GM18873 (cell line): ENCODE measurements around the gene TSC22D4.
"Not testable (repeated sequence)": the region's sequence is repeated elsewhere in the genome, so short reads cannot be mapped to it uniquely, and the experiment has no call there.

Experiments
- ATAC-seq: cut with Tn5 transposase; IDR thresholded peaks from one replicate; pipeline ENCODE4 v1.9.1; 2021; ENCODE audit warnings: mild to moderate bottlenecking, moderate library complexity, moderate number of reproducible peaks; ENCODE audit not compliant: unreplicated experiment, low FRiP score

TSC22D4 gene

DNA sequence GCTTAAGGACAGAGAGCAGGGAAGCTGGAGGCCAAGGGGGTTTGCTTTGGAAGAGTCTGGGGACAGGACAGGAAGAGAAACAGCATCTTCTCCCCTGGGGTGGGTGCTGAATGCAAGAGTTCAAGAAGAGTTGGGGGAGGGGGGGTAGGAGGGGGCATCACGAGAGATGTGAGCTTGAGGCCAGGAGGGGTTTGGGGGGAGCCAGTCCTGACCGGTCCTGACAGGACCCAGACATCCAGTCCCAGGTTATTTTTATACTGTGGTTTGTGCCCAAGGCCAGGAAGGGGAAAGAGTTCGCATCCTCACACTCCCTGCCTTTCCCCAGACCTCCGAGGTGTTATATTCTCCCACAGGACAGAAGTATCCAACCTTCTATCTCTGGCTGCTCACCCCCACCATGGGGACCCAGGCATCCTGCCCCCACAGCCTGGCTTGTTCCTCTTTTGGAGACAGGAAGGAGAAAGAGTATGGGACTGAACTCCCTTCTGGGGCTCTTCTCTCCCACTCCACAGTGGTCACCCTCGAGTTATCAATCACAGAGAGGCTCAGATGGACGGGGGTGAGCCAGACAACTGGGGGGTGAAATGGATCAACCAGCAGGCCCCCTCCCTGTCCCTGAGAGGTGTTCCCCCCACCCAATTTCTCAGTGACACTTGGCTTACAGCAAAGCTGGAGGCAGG, 2.8 kb downstream of the TSC22D4 start:
- no peak for ATAC-seq

DNA sequence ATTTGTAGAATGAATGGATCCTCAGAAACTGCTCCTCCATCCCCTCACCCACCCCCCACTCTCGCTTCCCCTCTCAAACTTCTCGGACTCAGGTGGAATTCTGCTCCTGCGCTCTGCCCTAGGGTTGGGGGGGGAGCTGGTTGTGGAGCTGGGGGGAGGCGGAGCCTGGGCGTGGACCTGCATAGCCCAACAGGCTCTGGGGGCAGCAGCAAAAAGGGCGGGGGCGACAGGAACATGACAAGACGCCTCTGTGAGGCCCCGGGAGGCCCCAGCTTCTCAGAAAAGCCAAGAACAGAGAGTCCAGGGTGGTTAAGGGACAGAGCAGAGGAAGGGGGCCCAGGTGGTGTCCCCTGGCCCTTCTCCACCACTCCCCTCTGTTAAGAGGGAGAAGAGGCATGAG, 3.5 kb downstream of the TSC22D4 start:
- no peak for ATAC-seq

DNA sequence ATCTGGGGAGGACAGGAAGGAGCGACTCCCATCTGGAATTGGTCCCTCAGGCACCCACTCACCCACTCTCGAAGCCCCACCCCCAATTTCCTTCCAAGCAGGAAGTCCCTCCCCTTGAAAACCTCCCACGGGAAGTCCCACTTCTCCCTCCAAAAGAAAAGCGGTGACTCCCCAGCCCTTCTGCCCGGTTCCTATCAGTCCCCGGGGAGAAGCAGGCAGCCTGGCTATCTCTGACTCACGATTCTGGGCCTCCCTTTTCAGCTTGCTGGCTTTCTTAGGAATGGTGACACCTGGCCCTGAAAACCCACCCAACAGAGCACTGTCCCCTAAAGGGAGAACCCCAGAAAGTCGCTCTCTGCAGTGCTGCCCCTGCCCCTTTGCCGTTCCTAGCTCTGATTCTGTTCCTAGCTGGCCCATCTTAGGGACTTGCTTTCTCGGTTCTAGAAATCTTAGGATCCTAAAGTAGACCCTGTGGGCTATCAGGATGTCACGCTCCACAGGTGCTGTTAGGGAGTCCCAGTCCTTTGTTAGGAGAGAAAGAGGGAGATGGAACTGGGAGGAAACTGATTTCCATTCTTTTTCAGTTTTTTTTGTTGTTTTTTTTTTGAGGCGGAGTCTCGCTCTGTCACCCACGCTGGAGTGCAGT, 6.0 kb downstream of the TSC22D4 start:
- ATAC-seq = no peak

- no peak for ATAC-seq
Measured at GRCh38 chr7:100472121-100472851, 6.7 kb downstream of the TSC22D4 start.

DNA sequence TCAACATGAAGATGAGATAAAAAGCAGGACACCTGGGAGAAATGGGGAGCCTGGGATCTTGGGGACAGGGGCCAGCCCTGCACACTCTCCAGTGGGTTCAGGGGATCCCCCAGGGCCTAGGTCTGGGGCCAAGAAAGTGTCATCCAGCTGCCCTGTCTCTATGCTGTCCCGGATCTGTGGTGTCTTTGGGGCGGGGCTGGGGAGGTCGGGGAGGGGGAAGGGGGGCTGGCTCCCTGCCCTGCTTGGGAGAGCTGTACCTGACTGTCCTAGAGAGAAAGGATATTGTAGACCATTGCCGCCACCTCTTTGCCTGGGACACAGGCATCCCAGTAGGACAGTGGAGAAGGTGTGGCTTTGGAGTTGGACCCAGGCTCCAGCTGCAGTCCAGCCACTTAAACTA, 8.0 kb downstream of the TSC22D4 start:
- no peak for ATAC-seq

- ATAC-seq = no peak
Measured at GRCh38 chr7:100469227-100470044, 9.6 kb downstream of the TSC22D4 start.

DNA sequence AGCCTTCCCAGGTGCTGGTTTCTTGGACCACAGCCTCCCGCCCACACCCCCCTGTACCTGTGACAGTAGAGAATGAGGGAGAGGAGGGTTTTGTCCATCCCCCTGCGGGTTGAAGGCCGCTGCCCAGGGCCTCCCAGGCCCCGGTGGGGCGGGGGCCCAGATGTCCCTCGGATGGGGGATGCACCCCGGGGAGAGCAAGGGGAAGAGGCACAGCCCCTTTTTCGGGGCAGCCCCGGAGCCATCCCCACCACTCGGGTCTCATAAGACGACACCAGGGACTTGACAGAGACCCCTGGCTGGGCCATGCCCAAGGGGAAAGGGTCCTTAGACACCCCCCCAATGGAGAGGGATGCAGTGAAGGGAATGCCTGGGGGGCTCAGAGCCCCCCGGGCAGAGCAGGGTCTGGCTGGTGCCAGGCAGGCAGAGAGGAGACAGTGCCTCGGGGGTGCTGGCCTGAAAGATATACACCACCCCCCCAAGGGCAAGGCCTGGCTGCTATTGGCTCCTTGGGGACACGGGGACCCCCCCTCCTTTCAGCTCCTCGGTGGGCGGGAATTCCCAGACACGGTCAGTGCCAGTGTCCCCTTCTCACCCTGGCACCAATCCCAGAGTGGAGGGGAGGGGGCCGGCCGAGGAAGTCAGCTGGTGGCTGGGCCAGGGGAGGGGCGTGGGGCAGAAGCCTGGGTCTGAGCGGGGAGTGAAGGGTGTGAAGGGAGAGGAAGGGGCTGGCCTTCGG, 11.2 kb downstream of the TSC22D4 start:
- ATAC-seq = no peak

DNA sequence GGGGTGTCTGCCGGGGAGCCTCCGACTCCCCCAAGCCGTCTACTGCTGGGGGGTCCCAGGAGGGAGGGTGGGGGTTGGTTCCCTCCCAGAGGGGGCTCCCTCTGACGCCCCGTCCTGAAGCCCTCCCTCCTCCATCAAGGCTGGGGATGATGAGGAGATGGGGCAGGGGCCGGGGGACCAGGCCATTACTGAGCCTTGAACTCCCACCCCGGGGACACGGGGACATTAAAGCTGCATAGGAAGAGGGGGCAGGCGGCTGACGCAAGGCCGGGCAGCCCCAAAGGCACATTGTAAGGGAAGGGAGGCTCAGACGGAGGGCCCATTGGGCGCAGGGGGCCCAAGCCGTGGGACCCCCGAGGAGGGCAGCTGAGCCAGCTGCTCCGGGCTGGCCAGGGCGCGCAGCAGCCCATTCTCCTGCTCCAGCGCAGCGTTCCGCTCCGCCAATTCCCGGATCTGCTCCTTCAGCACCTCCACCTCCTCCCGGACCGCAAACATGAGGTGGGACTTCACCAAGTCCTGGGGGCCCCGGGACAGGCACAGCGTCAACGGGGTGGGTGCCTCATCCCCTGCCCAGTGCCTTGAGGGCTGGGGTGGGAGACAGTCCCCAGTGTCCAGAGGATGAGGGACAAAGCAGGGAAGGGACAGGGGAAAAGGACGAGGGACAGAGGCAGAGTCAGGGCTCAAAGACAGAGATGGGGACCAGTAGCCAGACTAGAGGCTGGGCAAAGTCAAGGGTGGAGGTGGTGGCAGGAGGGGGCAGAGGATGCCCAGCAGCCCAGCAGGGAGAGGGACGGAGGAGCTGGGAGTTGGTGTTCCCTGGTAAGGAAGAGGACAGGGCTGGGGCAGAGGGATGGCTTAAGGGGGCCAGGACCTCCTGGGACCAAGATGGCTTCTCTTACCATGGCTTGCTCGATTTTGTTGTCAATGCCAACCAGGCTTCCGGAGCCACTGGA, 12.1 kb downstream of the TSC22D4 start:
- no peak for ATAC-seq

DNA sequence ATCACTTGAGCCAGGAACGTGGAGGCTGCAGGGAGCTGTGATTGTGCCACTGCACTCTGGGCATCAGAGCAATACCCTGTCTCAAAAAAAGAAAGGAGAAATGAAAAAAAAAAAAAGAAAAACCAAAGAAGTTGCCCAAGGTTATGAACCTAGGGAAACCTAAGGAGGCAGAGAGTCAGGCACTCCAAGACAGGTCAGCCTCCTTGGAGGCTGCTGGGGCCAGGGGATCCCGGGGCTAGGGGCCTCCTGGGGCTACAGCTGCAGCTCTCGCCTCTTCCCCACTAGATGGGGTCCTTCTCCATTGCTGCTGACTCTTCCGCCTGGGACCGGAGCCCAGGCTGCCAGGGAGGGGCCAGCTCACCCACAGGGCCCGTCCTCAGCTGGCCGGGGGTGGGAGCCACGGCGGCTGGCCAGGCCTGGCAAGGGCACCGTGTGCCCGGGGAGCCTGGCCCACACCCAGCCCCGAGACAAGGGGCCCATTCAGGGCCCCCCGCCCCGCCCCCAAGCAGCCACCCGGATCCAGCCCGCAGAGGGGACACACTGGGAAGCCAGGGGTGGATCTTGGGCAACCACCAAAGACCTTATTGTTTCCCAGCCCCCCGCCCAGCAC, 13.2 kb downstream of the TSC22D4 start:
- ATAC-seq = no peak

DNA sequence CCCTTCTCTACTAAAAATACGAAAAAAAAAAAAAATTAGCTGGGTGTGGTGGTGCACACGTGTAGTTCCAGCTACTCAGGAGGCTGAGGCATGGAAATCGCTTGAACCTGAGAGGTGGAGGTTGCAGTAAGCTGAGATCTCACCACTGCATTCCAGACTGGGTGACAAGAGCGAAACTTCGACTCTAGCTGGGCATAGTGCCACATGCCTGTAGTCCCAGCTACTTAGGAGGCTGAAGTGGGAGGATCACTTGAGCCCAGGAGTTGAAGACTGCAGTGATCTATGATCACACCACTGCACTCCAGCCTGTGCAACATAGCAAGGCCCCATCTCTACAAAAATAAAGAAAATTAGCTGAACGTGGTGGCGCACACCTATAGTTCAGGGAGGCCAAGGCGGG, 13.7 kb downstream of the TSC22D4 start:
- ATAC-seq = no peak

- ATAC-seq = no peak
Measured at GRCh38 chr7:100464791-100465190, 14.2 kb downstream of the TSC22D4 start.

- ATAC-seq = no peak
Measured at GRCh38 chr7:100464210-100464660, 14.8 kb downstream of the TSC22D4 start, which contains the start of gene SPACDR. Gene SPACDR, minus strand, starts transcription at chr7:100464260. Its CDS starts 235 bp downstream, at chr7:100464025.

- no peak for ATAC-seq
Measured at GRCh38 chr7:100457033-100457432, 22.0 kb downstream of the TSC22D4 start.

DNA sequence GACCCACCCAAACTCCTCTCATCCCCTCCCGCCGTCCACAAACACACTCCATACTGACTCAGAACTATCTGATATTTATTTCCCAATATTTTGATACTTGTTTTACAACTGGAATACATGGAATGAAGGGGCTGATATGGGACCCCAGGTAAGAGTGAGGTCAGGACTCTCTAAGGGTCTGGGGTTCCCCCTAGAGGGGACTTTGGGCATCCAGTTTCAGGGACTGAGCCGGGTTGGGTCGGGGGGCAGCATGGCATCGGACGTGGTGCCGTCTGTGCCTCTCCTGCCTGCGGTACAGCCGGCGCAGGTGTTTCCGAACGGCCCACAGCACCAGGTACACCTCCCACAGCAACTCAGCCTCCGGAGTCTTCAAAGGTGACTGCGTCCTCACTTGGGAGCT, 22.5 kb downstream of the TSC22D4 start:
- ATAC-seq = no peak

- no peak for ATAC-seq
Measured at GRCh38 chr7:100455206-100455605, 23.8 kb downstream of the TSC22D4 start.

DNA sequence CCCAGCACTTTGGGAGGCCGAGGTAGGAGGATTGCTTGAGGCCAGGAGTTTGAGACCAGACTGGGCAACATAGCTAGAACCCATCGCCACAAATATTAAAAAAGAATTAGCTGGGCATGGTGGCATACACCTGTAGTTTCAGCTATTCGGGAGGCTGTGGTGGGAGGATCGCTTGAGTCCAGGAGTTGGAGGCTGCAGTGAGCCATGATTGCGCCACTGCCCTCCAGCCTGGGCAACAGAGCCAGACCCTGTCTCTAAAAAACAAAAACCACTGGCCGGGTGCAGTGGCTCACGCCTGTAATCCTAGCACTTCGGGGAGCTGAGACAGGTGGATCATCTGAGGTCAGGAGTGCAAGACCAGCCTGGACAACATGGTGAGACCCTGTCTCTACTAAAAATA, 25.2 kb downstream of the TSC22D4 start:
- ATAC-seq = not testable (repeated sequence)

GRCh38 chr7:100452513-100452912, 26.5 kb downstream of the TSC22D4 start:
- ATAC-seq = no peak

GRCh38 chr7:100449190-100449795, 29.7 kb downstream of the TSC22D4 start:
- ATAC-seq = no peak
